ENCODE measurements around the gene HBB. TPM values are rescaled to one million over a fixed set of nuclear protein-coding genes. Genes with fewer than 3 reads are reported as not detected.
A peak's percentile ranks its signal among the peaks of the same experiment; 100 is the strongest.

HBB gene
- total and polyA plus RNA-seq, 4 donors: 132 to 2,002 (median 659) TPM

DNA sequence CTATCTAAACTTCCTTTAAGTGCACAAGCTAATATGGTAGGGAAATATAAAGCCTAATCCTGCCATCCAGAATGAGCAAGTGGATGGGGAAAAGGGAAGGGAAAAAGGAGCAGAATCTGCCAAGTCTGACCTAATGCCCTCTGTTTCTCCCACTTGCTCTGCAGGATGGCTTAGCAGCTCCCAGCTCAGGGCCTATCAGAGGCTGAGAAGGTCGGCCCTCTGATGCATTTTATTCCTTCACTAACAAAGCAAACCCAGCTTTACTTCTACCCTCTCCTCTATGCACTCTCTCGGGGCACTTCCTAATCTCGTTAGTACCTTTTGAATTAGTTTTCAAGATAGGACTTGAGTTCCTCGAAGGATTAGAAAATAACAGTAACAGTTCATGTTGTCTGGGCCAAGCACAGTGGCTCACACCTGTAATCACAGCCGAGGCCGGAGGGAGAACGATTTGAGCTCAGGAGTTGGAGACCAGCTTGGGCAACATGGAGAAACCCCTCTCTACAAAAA is 16.4 kb downstream of the HBB start:
- H3K4me3 ChIP-seq (ENCODE audit: low read depth, low read length): no peak overlapping the region
- H3K4me1 ChIP-seq (ENCODE audit: control insufficient read depth, insufficient read depth, low read length): no peaks in the 10 kb centered on the region
- H3K36me3 ChIP-seq (ENCODE audit: control insufficient read depth, insufficient read depth, low read length): no peaks in the 10 kb centered on the region
- WGBS (ENCODE audit: insufficient coverage): 80% methylated on average over 5 of the region's 7 CpGs
- H3K9me3 ChIP-seq (ENCODE audit: control insufficient read depth, insufficient read depth, low read length): no peaks in the 10 kb centered on the region
- no peaks in the 10 kb centered on the region for H3K27me3 ChIP-seq (ENCODE audit: control insufficient read depth, insufficient read depth, low read length)
- DNase-seq (ENCODE audit: low read depth in 4 of 6, low spot score in 6 of 6): no peak
- H3K27ac ChIP-seq (ENCODE audit: low read depth, low read length): no peak overlapping the region

DNA sequence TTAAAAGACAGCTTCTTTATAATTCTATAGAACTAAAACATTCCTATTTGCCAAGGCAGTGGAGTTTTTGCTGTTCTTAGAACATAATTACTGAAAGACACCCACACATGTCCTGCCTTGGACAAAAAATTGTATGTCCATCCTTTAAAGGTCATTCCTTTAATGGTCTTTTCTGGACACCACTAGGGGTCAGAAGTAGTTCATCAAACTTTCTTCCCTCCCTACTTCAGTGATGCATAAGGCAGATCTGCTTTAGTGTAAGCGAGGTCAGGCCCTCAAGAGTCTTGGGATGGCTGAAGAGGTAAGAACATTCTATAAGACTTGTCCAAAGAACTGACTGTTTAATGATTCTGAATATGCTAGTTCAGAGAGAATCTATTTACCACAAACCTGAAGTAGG is 22.1 kb downstream of the HBB start:
- Histone ChIP-seq H3K27me3 (ENCODE audit: control insufficient read depth, insufficient read depth, low read length) (no peaks in the 10 kb centered on the region), H3K36me3 (ENCODE audit: control insufficient read depth, insufficient read depth, low read length) (no peaks in the 10 kb centered on the region), H3K4me3 (ENCODE audit: low read depth, low read length) (no peak overlapping the region), H3K9me3 (ENCODE audit: control insufficient read depth, insufficient read depth, low read length) (no peaks in the 10 kb centered on the region), H3K27ac (ENCODE audit: low read depth, low read length) (no peak overlapping the region), H3K4me1 (ENCODE audit: control insufficient read depth, insufficient read depth, low read length) (no peaks in the 10 kb centered on the region)
- DNase-seq (ENCODE audit: low read depth in 4 of 6, low spot score in 6 of 6): peak in 2 of 6 donors; percentile 8 to 36
- no CpG with 5 or more reads among the region's 1 CpG for WGBS (ENCODE audit: insufficient coverage)

DNA sequence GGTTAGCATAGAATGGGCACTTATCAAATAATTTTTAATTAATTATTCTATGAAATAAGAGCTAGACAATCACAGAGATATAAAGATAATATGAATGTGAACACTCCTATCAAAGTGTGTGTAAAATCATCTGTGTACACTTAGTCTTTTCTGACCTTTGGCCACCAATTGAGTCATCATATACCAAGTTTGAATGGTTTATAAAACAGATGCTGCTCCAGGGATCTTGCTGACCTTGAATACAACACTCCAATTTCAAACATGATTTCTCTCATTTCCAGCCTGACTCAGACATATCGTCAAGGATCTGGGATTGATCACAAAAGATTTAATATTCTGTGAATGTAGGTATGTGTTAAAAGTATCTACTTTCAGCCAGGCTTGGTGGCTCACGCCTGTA is 23.5 kb downstream of the HBB start:
- H3K4me1 ChIP-seq (ENCODE audit: control insufficient read depth, insufficient read depth, low read length): no peaks in the 10 kb centered on the region
- no peaks in the 10 kb centered on the region for H3K9me3 ChIP-seq (ENCODE audit: control insufficient read depth, insufficient read depth, low read length)
- no peak overlapping the region for H3K27ac ChIP-seq (ENCODE audit: low read depth, low read length)
- no peak for DNase-seq (ENCODE audit: low read depth in 4 of 6, low spot score in 6 of 6)
- H3K27me3 ChIP-seq (ENCODE audit: control insufficient read depth, insufficient read depth, low read length): no peaks in the 10 kb centered on the region
- WGBS (ENCODE audit: insufficient coverage): no CpG with 5 or more reads among the region's 2 CpGs
- H3K36me3 ChIP-seq (ENCODE audit: control insufficient read depth, insufficient read depth, low read length): no peaks in the 10 kb centered on the region
- no peak overlapping the region for H3K4me3 ChIP-seq (ENCODE audit: low read depth, low read length)

DNA sequence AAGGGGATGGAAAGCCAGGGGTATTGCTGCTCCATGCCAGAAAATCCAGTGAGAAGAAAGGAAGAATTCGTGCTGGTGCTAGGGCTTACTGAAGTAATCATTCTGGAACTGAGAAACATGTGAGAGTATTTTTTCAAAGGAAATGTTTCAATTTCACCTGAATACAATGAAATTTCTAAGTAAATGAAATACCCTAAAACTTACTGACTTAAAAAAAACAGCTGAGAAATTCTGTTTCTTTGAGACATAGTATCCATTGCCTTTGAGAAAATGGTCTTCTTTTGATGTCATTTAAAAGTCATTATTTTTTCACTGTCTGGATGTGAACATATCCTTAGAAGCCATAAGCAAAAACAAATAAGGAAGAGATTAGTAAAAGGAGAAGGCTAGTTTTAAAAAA is 26.3 kb downstream of the HBB start, which contains the start of gene OR51V1:
TSS of gene OR51V1 (minus strand) at position 101 of the 400 bp plus-strand sequence. CDS start at position 101, 0 bp downstream.
- H3K4me1 ChIP-seq (ENCODE audit: control insufficient read depth, insufficient read depth, low read length): no peaks in the 10 kb centered on the region
- no peak within 1 kb of the TSS for H3K27ac ChIP-seq (ENCODE audit: low read depth, low read length)
- H3K9me3 ChIP-seq (ENCODE audit: control insufficient read depth, insufficient read depth, low read length): no peaks in the 10 kb centered on the region
- H3K27me3 ChIP-seq (ENCODE audit: control insufficient read depth, insufficient read depth, low read length): no peaks in the 10 kb centered on the region
- H3K36me3 ChIP-seq (ENCODE audit: control insufficient read depth, insufficient read depth, low read length): no peaks in the 10 kb centered on the region
- DNase-seq (ENCODE audit: low read depth in 4 of 6, low spot score in 6 of 6): no peak
- H3K4me3 ChIP-seq (ENCODE audit: low read depth, low read length): no peak within 1 kb of the TSS
- no CpG with 5 or more reads among the region's 1 CpG for WGBS (ENCODE audit: insufficient coverage)

DNA sequence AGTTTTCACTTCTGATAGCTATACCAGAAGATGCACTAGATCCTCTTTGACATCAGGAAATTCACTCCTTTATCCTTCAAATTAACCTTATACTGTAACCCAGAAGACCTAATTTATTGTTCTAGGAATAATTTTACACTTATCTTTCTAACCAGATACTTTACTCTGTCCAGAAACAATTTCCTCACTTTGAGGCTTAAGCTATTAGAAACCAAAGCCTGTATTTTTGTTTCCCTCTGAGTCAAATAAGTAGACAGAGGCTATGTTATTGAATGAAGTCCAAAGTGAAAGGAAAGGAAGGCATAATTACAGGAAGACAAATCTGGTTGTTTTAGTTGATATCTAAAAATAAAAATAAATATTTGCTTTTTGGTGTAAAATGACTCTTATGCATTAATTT is 28.6 kb downstream of the HBB start:
- Histone ChIP-seq H3K4me1 (ENCODE audit: control insufficient read depth, insufficient read depth, low read length) (no peaks in the 10 kb centered on the region), H3K36me3 (ENCODE audit: control insufficient read depth, insufficient read depth, low read length) (no peaks in the 10 kb centered on the region), H3K4me3 (ENCODE audit: low read depth, low read length) (no peak overlapping the region), H3K27ac (ENCODE audit: low read depth, low read length) (no peak overlapping the region), H3K9me3 (ENCODE audit: control insufficient read depth, insufficient read depth, low read length) (no peaks in the 10 kb centered on the region), H3K27me3 (ENCODE audit: control insufficient read depth, insufficient read depth, low read length) (no peaks in the 10 kb centered on the region)
- no peak for DNase-seq (ENCODE audit: low read depth in 4 of 6, low spot score in 6 of 6)

DNA sequence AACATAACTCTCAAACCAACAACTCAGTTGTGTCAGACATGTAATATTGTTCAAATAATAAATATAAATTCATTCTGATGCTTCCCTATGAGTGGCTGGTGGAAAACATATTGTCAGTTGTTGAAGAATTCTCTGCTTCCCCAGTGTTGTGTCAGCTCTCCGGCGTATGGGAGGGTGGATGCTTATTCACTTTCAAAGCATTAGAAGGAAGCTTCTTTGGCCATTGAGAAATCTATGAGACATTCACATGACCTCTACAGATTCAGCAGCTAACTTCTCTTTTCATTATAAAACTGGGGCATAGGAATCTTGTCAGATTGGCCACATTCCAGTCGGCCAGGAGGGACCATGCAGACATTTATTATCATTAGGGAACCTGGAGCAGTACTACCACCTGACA is 29.3 kb downstream of the HBB start:
- no peak for DNase-seq (ENCODE audit: low read depth in 4 of 6, low spot score in 6 of 6)
- 80% methylated on average over 1 of the region's 3 CpGs for whole genome bisulfite sequencing (ENCODE audit: insufficient coverage)

DNA sequence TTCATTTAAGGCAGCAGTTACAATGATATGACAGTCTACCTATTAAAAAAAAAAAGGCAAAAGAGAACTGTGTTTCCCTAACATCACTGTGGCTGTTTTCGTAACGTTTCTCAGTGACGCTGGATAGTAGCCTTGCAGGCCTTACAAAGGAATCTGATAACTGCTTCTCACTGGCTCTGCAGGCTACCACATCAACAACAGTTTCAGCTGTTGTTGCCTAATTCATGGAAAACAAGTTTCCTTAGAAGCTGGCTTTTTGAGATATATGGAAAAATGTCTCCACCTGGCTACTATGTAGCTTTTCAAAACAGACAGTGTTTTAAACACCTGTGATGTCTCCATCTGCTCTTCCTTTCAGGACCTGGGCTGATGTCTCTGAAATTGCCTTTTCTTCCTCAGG is 30.1 kb downstream of the HBB start:
- Histone ChIP-seq H3K4me1 (ENCODE audit: control insufficient read depth, insufficient read depth, low read length) (no peaks in the 10 kb centered on the region), H3K27ac (ENCODE audit: low read depth, low read length) (no peak overlapping the region), H3K27me3 (ENCODE audit: control insufficient read depth, insufficient read depth, low read length) (no peaks in the 10 kb centered on the region), H3K9me3 (ENCODE audit: control insufficient read depth, insufficient read depth, low read length) (no peaks in the 10 kb centered on the region), H3K36me3 (ENCODE audit: control insufficient read depth, insufficient read depth, low read length) (no peaks in the 10 kb centered on the region), H3K4me3 (ENCODE audit: low read depth, low read length) (no peak overlapping the region)
- DNase-seq (ENCODE audit: low read depth in 4 of 6, low spot score in 6 of 6): peak in 1 of 6 donors; percentile 10
- WGBS (ENCODE audit: insufficient coverage): 63% methylated on average over 3 of the region's 3 CpGs

More for the DNA sequence above, 29.3 kb downstream of the HBB start:
- no peaks in the 10 kb centered on the region for H3K27me3 ChIP-seq (ENCODE audit: control insufficient read depth, insufficient read depth, low read length)
- H3K4me3 ChIP-seq (ENCODE audit: low read depth, low read length): no peak overlapping the region
- no peaks in the 10 kb centered on the region for H3K4me1 ChIP-seq (ENCODE audit: control insufficient read depth, insufficient read depth, low read length)
- H3K36me3 ChIP-seq (ENCODE audit: control insufficient read depth, insufficient read depth, low read length): no peaks in the 10 kb centered on the region
- no peaks in the 10 kb centered on the region for H3K9me3 ChIP-seq (ENCODE audit: control insufficient read depth, insufficient read depth, low read length)
- H3K27ac ChIP-seq (ENCODE audit: low read depth, low read length): no peak overlapping the region

DNA sequence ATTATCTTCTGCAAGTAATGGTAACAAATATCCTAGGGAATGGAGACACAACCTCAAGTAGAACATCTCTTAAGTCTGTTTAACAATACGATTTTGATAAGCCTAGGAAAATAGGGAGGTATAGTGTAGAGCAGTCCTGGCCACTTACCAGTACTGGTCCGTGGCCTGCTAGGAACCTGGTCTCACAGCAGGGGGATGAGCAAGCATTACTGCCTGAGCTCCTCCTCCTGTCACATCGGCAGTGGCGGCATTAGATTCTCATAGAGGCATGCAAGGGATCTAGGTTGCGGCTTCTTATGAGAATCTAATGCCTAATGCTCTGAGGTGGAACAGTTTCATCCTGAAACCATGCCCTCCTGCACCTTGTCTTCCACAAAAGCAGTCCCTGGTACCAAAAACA is 30.8 kb downstream of the HBB start:
- Histone ChIP-seq H3K9me3 (ENCODE audit: control insufficient read depth, insufficient read depth, low read length) (no peaks in the 10 kb centered on the region), H3K27me3 (ENCODE audit: control insufficient read depth, insufficient read depth, low read length) (no peaks in the 10 kb centered on the region), H3K4me3 (ENCODE audit: low read depth, low read length) (no peak overlapping the region), H3K36me3 (ENCODE audit: control insufficient read depth, insufficient read depth, low read length) (no peaks in the 10 kb centered on the region), H3K4me1 (ENCODE audit: control insufficient read depth, insufficient read depth, low read length) (no peaks in the 10 kb centered on the region), H3K27ac (ENCODE audit: low read depth, low read length) (no peak overlapping the region)
- 74% methylated on average over 4 of the region's 5 CpGs for WGBS (ENCODE audit: insufficient coverage)
- DNase-seq (ENCODE audit: low read depth in 4 of 6, low spot score in 6 of 6): no peak

DNA sequence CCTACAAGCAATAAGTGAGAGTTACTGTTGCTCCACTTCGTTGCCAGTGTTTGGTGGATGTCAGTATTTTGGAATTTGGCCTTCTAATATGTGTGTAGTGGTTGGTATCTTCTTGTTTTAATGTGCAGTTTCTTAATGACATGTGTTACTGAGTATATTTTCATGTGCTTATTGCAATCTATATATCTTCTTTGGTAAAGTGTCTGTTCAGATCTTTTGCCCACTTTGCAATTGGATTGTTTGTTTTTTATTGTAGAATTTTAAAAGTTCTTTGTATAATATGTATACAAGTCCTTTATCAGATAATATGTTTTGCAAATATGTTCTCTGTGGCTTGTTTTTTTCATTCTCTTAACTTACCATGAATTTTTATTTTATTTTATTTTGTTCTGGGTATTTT is 34.1 kb downstream of the HBB start:
- no CpG with 5 or more reads among the region's 1 CpG for WGBS (ENCODE audit: insufficient coverage)
- DNase-seq (ENCODE audit: low read depth in 4 of 6, low spot score in 6 of 6): no peak
- Histone ChIP-seq H3K27me3 (ENCODE audit: control insufficient read depth, insufficient read depth, low read length) (no peaks in the 10 kb centered on the region), H3K4me3 (ENCODE audit: low read depth, low read length) (no peak overlapping the region), H3K36me3 (ENCODE audit: control insufficient read depth, insufficient read depth, low read length) (no peaks in the 10 kb centered on the region), H3K4me1 (ENCODE audit: control insufficient read depth, insufficient read depth, low read length) (no peaks in the 10 kb centered on the region), H3K27ac (ENCODE audit: low read depth, low read length) (no peak overlapping the region), H3K9me3 (ENCODE audit: control insufficient read depth, insufficient read depth, low read length) (no peaks in the 10 kb centered on the region)

DNA sequence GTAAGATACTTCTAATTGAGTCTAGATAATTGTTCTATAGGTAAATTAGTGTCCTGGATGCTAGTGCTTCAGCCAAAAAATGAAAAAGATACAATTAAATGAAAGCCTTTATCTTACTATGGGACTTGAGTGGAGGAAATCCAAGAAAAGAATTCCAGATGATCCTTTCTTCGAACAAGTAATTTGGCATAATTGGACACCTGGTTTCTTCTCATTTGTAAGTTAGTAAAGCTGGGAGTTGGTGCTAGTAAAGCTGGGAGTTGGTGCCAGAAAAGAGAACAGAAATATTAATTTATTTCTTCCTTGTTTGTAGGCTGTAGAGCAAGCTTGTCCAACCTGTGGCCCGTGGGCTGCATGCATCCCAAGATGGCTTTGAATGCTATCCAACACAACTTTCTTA is 38.7 kb downstream of the HBB start:
- Histone ChIP-seq H3K27ac (ENCODE audit: low read depth, low read length) (no peak overlapping the region), H3K4me1 (ENCODE audit: control insufficient read depth, insufficient read depth, low read length) (no peaks in the 10 kb centered on the region), H3K4me3 (ENCODE audit: low read depth, low read length) (no peak overlapping the region), H3K27me3 (ENCODE audit: control insufficient read depth, insufficient read depth, low read length) (no peaks in the 10 kb centered on the region), H3K36me3 (ENCODE audit: control insufficient read depth, insufficient read depth, low read length) (no peaks in the 10 kb centered on the region), H3K9me3 (ENCODE audit: control insufficient read depth, insufficient read depth, low read length) (no peaks in the 10 kb centered on the region)
- 88% methylated on average over 1 of the region's 2 CpGs for WGBS (ENCODE audit: insufficient coverage)
- DNase-seq (ENCODE audit: low read depth in 4 of 6, low spot score in 6 of 6): peak in 2 of 6 donors; percentile 9 to 67

Data from spinal cord (tissue), 10 donors.